NCI-H748 treated with DMSO at 0.1 percent for 48 hours (cell line): Measurements from ENCODE around the gene FABP1.

Experiments used
- DNase-seq: peaks from one replicate; lab custom pipeline; 2025; lab: John Stamatoyannopoulos, UW

The FABP1 gene

GRCh38 chr2:88127888-88128653 lies at the start of gene FABP1:
Gene FABP1 (minus strand): TSS chr2:88128062. CDS start chr2:88128017, 45 bp downstream.
- no peak for DNase-seq

- DNase-seq = no peak
These were observed 49.7 kb upstream of the FABP1 start for GRCh38 chr2:88177556-88177955.

DNA sequence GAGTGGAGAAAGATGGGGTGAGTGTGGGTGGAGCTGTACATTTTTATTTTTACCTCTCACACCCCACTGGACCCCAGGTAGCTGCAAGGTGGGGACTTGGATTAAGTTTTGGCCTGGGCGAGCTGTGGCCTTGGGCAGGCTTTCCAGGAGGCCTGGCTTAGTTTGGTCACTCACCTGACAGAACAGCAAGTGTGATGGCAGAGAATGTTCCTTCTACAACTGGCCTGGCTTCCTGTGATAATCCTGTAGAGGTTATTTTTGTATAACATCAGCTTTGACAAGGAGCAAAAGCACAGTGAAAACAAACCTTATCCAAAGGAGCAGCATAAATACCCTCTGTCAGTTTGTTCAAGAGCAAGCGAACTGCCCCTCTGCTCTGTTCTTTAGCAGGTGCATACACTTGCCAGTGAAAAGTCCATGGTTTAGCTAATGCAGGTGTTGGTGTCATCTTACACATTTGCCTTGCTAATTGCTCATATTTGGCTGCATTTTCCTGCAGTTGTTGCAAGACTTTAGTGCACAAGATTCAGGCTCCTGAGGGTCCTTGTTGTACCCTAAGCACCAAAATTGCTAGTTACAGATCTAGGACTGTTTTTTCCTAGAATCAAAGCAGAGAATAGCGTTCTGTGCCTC lies 48.6 kb upstream of the FABP1 start:
- DNase-seq = no peak

GRCh38 chr2:88172882-88173281 lies 45.0 kb upstream of the FABP1 start:
- DNase-seq = no peak

- no peak for DNase-seq
These were observed 44.1 kb upstream of the FABP1 start for GRCh38 chr2:88171966-88172365.

- no peak for DNase-seq
These were observed 42.6 kb upstream of the FABP1 start for GRCh38 chr2:88170472-88170892.

GRCh38 chr2:88168386-88168785 lies 40.5 kb upstream of the FABP1 start:
- DNase-seq = no peak

DNA sequence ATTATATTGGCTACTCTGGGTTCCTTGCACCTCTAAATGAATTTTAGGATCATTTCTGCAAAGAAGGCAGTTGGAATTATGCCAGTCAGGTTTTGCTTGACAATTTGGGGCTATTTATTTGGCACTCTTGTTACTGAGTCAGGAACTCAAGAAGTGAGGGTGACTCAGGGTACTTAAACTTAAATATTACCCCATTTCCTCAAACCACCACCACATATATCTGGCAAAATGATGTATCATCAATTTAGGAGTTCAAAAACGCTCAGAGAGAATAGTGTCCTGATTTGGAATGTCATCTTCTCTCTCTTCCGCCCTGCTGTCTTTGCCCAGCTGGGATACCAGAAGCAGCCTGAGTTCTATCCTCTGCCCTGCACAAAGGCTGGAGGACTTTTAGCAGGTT lies 39.9 kb upstream of the FABP1 start:
- no peak for DNase-seq

DNA sequence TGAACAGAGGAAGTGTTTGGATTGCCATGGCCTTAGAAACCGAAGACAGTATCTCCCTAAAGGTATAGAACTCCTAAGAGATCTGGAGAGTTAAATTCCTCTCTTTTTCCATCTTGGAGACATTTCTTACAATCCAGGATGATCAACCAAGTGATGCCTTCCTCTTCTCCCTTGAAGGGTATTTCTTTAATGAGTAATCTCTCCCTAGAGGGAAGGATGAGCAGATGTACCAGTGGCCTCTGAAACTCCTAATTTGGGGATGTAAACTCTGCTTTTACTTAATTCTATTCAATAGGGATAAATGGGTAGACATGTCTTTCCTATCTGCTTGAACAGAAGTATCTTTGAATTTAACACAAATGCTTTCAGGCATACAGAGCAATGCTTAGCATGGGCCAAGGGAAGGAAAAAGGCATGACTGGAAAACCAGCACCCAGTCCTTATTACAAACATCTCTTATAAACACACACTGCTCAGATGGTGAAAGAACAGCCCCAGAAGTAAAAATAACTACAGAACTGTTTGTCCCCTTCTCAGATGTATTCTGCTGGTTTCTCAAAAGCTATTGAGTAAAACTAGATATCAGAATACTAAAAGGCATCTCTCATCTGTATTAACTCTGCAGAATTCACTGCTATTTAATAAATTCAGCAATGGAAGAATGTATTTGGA lies 37.6 kb upstream of the FABP1 start:
- no peak for DNase-seq

GRCh38 chr2:88161446-88162244 lies 33.8 kb upstream of the FABP1 start:
- no peak for DNase-seq

DNA sequence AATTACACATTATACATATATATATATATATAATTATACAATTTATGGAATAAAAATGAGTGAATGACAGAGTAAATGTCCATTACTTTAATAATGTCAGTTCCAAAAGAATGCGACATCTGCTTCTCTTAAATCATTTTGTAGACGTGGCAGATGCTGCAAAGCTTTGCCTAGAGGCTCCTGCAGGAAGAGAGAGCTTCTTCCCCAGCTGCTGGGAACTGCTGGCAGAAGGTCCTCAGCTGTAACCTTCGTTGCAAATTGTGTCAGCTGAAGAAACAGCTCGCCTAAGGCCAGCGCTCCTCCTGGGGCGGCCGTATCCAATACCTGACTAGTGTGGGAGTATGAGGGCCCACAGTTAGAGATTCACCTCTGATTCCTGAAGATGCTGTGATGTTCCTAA lies 32.7 kb upstream of the FABP1 start:
- DNase-seq = no peak

DNA sequence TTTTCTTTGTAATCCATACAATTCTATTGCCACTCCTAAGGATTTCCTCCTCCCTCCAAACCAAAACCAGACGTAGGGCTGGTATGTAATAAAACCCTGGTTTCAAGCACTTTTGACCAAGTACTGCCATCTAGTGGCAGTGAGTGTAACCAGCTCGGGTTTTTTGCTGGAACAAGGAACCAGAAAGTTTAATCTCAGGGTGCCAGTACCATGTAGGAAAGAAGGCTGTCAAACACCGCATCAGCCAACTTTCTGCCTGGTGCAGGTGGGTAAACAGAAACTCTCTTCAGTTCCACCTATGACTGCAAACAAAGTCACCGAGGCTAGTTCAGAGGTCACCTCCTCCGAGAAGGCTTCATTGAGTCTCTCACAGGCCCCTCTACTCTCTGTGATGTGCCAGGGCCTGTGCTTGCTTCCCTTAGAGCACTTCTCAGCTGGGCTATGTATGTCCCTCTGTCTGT lies 32.1 kb upstream of the FABP1 start:
- DNase-seq = peak; percentile 8

DNA sequence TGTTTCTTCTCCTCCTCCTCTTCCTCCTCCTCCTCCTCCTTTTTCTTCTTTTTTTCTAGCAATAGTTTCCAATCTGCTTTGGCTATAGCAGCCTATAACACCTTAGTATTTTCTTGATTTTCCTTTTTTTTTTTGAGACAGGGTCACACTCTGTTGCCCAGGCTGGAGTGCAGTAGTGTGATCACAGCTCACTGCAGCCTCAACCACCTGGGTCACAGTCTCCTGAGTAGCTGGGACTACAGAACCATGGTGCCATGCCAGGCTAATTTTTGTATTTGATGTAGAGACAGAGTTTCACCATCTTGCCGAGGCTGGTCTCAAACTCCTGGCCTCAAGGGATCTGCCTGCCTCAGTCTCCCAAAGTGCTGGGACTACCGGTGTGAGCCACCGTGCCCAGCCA lies 31.6 kb upstream of the FABP1 start:
- DNase-seq = no peak

- DNase-seq = no peak
These were observed 21.1 kb upstream of the FABP1 start for GRCh38 chr2:88148929-88149438.

DNA sequence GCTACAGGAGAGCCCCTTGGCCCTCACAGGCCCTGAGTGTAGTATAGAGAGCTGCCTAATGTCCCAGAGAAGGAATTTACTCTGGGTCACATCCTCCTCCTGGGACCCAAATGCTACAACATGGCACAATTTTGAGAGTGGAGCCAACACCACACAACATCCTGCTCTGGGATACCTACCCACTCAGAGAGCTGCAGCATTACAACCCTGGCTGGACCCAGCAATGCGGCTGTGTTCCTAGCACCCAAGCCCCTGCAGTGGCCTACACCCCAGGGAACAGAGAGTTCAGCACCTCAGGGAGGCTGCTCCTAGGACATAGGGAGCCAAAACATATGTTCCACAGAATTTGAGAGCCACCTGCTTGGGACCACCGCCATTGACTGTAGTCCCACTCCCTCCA lies 19.3 kb upstream of the FABP1 start:
- no peak for DNase-seq

DNA sequence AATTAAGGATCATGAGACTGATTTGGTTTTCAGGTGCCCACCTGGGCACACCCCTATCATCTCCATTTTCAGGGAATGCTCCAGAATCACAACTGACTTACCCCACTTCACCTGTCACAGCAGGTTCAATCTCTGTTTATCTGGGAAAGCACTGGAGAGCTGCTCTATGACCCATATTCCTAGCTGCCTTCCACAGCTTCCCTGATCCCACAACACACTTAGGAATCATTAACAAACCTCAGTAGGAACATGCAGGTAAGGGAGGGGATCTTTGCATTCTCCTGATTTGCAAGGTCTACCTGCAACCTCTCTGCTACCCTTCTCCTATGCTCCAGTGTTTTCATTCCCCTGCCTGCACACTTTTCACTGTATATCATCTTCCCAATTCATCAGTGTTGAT lies 18.7 kb upstream of the FABP1 start:
- DNase-seq = no peak

- DNase-seq = no peak
These were observed 17.1 kb upstream of the FABP1 start for GRCh38 chr2:88144914-88145497.

DNA sequence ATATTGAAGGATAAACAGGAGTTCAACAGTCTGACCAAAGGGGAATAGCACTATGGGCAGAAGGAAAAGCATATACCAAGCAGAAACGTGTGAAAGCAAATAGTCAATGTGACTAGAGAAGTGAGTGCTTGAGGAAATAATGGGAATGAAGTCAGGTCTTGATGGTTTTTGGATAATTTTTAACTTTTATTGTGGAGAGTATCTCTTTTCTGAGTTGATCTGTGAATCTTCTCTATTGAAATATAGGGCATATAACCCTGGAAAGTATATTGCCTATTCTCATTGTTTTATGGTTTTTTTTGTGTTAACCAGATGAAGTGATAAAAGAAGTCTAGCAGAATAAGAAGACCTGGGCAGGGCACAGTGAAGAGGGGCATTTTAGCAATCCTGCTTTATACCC lies 16.4 kb upstream of the FABP1 start:
- DNase-seq = no peak

DNA sequence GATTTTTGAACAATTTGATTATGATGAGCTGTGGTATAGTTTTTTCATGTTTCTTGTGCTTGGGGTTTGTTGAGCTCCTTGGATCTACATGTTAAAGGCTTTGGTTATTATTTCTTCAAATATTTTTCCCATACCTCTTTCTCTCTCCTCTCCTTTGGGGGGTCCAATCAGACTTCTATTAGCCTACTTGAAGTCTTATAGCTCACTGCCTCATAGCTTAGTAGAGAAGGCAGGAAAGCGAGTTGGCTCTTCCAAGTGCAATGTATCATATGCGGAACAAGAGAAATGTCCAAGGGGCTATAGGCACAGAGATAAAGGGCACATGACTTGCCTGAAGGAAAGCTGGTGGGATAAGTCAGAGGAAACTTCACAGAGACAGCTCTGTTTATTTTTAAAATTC lies 14.1 kb upstream of the FABP1 start:
- DNase-seq = no peak

DNA sequence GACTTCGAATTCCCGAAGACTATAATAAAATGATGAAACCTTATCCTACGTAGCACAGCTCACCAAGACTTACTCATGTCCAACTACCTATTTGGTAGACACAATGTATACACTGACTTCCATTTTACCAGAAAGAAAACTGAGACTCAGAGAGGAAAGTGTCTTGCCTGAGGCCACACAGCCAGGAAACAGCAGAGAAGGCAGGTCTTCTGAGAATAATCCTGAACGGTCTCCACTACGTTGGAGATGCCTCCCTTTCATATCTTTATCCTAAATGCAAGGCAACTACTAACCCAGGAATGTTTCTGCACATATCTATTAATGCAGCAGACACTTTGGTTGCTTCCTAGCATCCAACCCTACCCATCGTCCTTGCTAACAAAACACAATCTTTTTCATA lies 11.9 kb upstream of the FABP1 start:
- no peak for DNase-seq

DNA sequence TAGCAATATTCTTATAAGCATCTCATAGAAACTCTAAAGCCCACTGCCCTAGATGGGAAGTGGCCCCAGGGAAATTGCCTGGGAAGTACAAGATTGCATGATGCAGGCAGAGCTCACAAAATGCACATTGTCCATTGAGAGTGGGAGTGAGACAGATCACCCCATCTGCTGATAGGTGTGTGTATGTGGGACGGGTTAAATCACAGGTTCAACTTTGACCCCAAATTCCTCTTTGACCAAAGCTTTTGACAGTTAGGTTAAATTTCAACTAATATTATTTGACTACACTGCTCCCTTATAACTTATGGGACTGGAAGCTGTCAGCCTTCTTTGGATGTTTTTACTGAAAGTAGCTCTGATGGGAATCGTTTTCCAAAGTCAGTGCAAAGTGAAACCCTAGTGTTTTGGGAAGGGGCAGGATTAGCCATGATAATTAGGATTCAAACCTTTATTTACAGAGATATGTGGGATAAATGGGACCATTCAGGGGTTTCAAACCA lies 11.4 kb upstream of the FABP1 start:
- DNase-seq = no peak

DNA sequence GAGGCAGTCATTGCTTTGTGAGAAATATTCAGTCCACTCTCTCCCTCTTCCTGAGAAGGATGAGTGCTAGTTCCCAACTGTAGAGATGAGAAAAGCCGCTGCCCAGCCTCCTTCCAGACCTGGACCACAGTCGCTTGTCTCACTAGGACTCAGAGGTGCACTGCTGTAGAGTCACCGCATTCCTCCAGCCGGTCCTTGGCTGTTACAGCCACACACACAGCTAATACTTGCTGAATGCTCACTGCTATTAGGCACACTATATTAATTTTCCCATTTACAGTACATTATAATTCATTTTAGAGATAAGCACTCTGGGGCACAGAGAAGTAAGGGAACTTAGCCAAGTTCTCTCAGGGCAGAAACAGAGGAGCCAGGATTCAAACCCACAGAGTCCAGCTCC lies 10.0 kb upstream of the FABP1 start:
- no peak for DNase-seq
